ENCODE data around the gene PSMA8.

DNA sequence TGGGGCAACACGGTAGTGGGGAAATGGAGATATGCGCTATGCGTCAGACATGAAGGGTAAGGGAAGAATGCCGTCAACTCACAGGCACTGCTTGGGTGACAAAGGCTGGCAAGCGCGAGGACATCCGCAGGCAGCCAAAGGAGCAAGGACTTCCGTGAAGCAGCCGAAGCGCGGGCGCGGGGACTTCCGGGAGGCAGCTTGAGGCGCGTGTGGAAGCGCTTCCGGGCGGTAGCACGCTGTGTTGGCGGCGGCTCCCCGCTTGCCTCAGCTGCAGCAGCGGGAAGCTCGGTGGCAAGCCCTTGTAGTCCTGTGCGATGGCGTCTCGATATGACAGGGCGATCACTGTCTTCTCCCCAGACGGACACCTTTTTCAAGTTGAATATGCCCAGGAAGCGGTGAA lies at the start of gene PSMA8:
- TF ChIP-seq CTCF (IDR thresholded peaks at IDR 0.05) (no peak), POLR2A (IDR thresholded peaks at IDR 0.05) (no peak), EP300 (IDR thresholded peaks at IDR 0.05) (no peak)

All from sigmoid colon (tissue), 4 donors.